ENCODE data around the gene KLHL3.

KLHL3 gene

DNA sequence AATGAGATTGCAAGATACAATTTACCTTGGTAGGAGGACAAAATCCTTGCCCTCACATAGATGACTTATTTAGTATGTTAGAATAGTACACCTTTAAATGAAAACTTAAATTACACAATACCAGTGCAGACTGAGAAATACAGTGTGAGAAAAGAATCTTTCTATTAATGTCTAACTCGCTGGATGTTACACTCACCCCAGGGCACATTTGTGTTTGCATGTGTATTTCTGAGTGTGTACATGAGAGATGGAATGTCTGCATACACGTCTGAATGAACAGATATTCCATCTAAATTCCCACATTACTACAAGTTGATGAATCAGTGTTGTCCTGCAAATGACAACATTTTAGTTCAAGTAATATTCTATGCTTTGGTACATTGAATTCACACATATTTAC is 99.8 kb downstream of the KLHL3 start:
- no peak for DNase-seq (ENCODE audit: low read depth in 1 of 2, low spot score in 1 of 2)

- no peak for DNase-seq (ENCODE audit: low read depth in 1 of 2, low spot score in 1 of 2)
Observed at GRCh38 chr5:137635521-137635921, 100.4 kb downstream of the KLHL3 start.

- DNase-seq (ENCODE audit: low read depth in 1 of 2, low spot score in 1 of 2): no peak
Observed at GRCh38 chr5:137633896-137634295, 102.0 kb downstream of the KLHL3 start.

DNA sequence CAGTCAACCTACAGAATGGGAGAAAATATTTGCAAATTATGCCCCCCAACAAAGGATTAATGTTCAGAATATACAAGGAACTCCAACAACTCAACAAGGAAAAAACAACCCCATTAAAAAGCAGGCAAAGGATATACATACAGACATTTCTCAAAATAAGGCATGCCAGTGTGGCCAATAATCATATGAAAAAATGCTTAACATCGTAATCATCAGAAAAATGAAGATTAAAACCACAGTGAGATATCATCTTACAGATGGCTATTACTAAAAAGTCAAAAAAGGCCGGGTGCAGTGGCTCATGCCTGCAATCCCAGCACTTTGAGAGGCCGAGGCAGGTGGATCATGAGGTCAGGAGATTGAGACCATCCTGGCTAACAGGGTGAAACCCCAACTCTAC is 103.2 kb downstream of the KLHL3 start:
- no peak for DNase-seq (ENCODE audit: low read depth in 1 of 2, low spot score in 1 of 2)

- DNase-seq (ENCODE audit: low read depth in 1 of 2, low spot score in 1 of 2): no peak
Observed at GRCh38 chr5:137631453-137631852, 104.4 kb downstream of the KLHL3 start.

DNA sequence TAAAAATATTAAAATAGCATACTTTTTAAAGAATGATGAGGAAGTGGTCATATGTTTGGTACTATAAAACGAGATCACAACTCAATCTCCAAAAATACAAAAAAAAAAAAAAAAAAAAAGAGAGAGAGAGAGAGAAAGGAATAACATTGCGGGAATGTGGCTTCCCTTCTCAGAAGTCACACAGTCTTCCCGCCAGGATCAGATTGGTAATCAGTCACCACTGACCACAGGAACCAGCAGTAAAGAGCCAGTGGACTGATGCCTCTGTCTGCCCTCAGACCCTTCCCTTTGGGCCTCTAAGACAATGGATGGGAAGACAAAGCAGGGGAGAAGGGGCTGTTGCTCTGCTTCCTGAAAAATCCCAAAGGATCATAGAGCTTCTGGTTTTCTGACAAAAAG is 104.9 kb downstream of the KLHL3 start:
- DNase-seq (ENCODE audit: low read depth in 1 of 2, low spot score in 1 of 2): no peak

GRCh38 chr5:137630216-137630971 is 105.5 kb downstream of the KLHL3 start:
- DNase-seq (ENCODE audit: low read depth in 1 of 2, low spot score in 1 of 2): no peak

DNA sequence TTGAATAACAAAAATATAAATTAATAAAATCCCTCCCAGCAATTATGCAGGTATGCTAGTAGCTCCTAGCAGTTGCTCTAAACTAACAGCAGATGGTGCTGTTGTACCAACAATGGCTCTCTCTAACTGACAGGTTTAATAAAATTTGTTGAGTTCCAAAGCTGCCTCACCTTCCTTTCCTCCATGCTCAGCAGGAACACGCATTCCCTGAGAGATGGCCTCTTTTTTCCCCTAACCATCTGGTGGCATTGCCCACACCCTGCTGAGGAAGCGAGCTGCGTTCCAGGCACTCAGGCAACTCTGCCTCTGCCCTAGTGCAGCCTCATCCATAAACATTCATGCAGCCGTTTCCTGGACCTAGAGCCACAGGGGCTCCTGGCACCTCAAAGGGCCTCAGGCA is 106.2 kb downstream of the KLHL3 start:
- peak in 1 of 2 donors; percentile 4 for DNase-seq (ENCODE audit: low read depth in 1 of 2, low spot score in 1 of 2)

GRCh38 chr5:137627706-137628105 is 108.2 kb downstream of the KLHL3 start:
- no peak for DNase-seq (ENCODE audit: low read depth in 1 of 2, low spot score in 1 of 2)

GRCh38 chr5:137627293-137627692 is 108.6 kb downstream of the KLHL3 start:
- no peak for DNase-seq (ENCODE audit: low read depth in 1 of 2, low spot score in 1 of 2)

DNA sequence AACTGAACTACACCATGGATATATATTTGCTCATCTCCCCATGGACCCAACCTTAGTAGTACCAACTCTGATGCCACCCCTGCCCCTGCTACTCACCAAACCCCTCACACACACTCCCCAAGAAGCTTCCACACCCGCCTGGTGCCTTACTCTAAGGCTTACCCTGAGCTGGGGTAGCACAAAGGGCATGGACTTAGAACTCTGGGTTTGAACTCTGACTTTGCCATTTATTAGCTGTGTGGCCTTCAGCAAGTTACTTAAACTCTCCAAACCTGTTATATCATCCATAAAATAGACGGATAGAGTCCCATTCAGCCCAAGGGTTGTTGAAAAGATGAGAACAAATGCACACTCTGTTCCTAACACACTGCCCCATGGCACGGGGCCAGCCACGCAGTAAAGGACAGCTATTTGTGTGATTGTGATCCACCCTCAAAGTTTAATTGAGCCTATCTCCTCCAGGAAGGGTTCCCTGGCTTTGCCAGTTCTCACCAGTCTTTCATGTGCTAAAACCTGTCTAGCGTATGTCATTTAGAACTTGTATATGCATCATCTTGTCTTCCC is 111.0 kb downstream of the KLHL3 start:
- DNase-seq (ENCODE audit: low read depth in 1 of 2, low spot score in 1 of 2): no peak

- no peak for DNase-seq (ENCODE audit: low read depth in 1 of 2, low spot score in 1 of 2)
Observed at GRCh38 chr5:137622850-137623249, 113.0 kb downstream of the KLHL3 start.

GRCh38 chr5:137621861-137622823 is 113.7 kb downstream of the KLHL3 start:
- DNase-seq (ENCODE audit: low read depth in 1 of 2, low spot score in 1 of 2): no peak

GRCh38 chr5:137621306-137621705 is 114.6 kb downstream of the KLHL3 start:
- DNase-seq (ENCODE audit: low read depth in 1 of 2, low spot score in 1 of 2): no peak

GRCh38 chr5:137619191-137619870 is 116.6 kb downstream of the KLHL3 start:
- no peak for DNase-seq (ENCODE audit: low read depth in 1 of 2, low spot score in 1 of 2)

GRCh38 chr5:137618476-137618875 is 117.4 kb downstream of the KLHL3 start:
- no peak for DNase-seq (ENCODE audit: low read depth in 1 of 2, low spot score in 1 of 2)

DNA sequence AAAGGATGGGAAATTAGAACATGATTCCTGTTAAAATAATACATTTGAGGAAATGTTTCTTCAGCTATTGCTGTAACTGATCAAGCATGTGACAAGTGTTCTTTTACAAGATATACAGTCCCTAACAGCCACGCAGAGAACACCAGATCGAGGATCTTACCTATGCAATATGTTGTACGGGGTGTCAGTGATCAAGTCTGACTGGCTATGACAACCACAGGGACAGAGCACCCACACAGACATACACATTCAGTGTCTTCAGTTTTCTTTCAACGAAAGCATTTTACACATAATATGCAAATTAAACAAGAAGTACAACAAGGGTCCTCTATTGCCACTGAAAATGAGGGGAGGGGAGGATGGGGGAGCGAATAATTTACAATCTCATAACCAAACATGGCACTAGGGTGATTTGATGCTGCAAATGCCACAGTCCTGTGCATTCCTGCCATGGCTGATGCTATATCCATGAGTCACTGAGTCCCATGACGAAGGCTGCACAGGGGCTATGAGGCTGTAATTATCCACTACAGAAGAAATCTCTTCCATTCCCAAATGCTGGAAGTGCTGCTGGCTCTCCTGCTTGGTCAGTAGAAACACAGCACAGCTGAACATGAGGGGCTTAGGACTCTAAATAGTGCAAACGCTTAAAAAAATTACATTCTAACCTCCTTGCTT is 118.2 kb downstream of the KLHL3 start:
- no peak for DNase-seq (ENCODE audit: low read depth in 1 of 2, low spot score in 1 of 2)

DNA sequence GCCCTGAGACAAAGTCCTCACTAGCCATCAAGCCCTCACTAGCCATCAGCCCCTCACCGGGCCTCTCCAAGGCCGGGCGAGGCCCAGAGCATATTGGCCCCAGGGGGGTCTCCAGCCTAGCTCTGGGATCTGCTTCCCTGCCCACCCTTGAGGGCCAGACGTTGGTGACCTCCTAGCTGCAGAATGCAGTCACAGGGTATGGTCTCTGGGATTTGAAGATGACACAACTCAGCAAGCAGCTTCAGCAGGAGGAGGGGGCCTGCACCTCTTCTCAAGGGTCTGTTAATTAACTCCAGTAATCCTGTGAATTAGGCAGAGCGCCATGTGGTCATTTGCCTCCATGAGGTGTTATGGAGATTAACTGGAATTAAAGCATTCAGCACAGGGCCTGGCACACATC is 119.8 kb downstream of the KLHL3 start:
- no peak for DNase-seq (ENCODE audit: low read depth in 1 of 2, low spot score in 1 of 2)

DNA sequence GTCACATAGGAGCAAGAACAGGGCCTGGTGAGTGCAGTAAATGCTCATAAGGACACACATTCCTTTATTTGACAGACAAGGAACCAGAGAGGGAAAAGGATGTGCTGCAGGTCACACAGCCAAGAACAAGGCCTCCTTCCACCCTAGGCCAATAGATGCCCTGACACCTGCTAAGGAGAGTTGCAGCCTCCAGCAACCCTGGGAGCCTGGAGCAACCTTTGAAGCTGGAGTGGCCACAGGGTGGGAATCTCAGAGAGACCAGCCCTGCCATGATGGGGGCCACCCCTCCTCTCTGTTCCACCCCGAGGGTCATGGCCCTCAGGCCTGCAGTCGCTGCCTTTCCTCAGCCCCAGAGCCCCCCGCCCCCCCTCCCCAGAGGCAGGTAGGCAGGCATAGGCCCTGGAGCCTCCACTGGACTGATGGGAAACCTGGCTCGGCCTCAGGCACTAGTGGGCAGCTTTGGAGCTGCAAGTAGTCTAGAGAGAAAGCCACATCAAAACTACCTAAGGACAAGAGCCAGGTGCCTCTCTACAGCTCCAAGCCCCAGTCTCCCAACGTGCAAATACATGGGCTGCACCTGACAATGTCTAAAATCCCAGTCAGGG is 120.6 kb downstream of the KLHL3 start:
- no peak for DNase-seq (ENCODE audit: low read depth in 1 of 2, low spot score in 1 of 2)

- no peak for DNase-seq (ENCODE audit: low read depth in 1 of 2, low spot score in 1 of 2)
Observed at GRCh38 chr5:137613554-137614265, 122.2 kb downstream of the KLHL3 start.
